Measurements from ENCODE around the gene PCGF1. TPM values are rescaled to one million over a fixed set of nuclear protein-coding genes. Genes with fewer than 3 reads are reported as not detected.
A peak's percentile ranks its signal among the peaks of the same experiment; 100 is the strongest.

Gene PCGF1
- total RNA-seq, 4 donors from 2014 or later = 4.4 to 16.2 (median 14.7) TPM

DNA sequence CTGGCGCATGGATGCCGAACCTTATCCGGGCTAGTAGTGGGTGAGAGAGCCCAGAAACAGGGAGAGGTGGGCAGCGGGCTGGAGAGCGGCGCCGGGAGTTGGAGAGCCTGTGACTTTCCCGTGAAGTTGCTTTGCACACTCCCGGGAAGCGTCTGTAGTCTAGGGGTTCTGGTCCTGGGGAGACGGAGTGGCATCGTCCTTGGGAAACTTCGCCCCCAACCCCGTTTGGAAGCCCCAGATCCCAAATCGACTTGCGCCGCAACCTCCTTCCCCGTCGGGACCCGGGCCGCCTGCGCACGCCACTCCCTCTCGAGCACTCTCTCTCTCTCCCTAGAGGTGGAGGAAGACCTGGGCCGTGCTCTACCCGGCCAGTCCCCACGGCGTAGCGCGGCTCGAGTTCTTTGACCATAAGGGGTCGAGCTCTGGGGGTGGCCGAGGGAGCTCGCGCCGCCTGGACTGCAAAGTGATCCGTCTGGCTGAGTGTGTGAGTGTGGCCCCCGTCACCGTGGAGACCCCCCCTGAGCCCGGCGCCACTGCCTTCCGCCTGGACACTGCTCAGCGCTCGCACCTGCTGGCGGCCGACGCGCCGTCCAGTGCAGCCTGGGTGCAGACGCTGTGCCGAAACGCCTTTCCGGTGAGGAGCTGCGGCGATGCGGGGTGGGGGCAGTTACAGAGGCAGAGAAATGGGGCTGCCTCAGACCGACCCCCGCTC is 47.5 kb upstream of the PCGF1 start:
- TF ChIP-seq, protein P1, sequence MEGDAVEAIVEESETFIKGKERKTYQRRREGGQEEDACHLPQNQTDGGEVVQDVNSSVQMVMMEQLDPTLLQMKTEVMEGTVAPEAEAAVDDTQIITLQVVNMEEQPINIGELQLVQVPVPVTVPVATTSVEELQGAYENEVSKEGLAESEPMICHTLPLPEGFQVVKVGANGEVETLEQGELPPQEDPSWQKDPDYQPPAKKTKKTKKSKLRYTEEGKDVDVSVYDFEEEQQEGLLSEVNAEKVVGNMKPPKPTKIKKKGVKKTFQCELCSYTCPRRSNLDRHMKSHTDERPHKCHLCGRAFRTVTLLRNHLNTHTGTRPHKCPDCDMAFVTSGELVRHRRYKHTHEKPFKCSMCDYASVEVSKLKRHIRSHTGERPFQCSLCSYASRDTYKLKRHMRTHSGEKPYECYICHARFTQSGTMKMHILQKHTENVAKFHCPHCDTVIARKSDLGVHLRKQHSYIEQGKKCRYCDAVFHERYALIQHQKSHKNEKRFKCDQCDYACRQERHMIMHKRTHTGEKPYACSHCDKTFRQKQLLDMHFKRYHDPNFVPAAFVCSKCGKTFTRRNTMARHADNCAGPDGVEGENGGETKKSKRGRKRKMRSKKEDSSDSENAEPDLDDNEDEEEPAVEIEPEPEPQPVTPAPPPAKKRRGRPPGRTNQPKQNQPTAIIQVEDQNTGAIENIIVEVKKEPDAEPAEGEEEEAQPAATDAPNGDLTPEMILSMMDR (IDR thresholded peaks at IDR 0.05) = no peak
- no peak for TF ChIP-seq POLR2A (IDR thresholded peaks at IDR 0.05)
- 0% methylated on average over 1 to 5 of the region's 58 CpGs for WGBS, 2 donors
- Histone ChIP-seq H3K9me3 (no peaks in the 10 kb centered on the region), H3K36me3 (peaks cover 0 to 8% (median 0%) of the 10 kb centered on the region in 3 donors), H3K4me1 (peaks cover 8 to 35% (median 10%) of the 10 kb centered on the region in 3 donors), H3K27me3 (peaks cover 0 to 38% (median 0%) of the 10 kb centered on the region in 4 donors), H3K4me3 (peak overlapping the region; percentile 45 to 70 (median 65)), H3K27ac (peak overlapping the region; percentile 73 to 89 (median 82))
- intact Hi-C loops (cut with DNase I) = no loop called here
- DNase-seq = no peak

GRCh38 chr2:74553892-74554819 is 46.7 kb upstream of the PCGF1 start, which contains the start of the genes DOK1 and LOXL3:
Gene DOK1, plus strand, starts transcription at chr2:74554720. Its CDS starts 35 bp downstream, at chr2:74554755.
Gene LOXL3, minus strand, starts transcription at chr2:74553942. Its CDS starts 1,308 bp downstream, at chr2:74552634.
- 0 to 5% methylated on average over 4 to 8 of the region's 73 CpGs for whole genome bisulfite sequencing, 2 donors
- peaks cover 14 to 44% (median 17%) of the 10 kb centered on the region in 3 donors for H3K4me1 ChIP-seq
- H3K36me3 ChIP-seq = peaks cover 0 to 8% (median 0%) of the 10 kb centered on the region in 3 donors
- TF ChIP-seq, protein P1 (IDR thresholded peaks at IDR 0.05) = no peak
- peak in 1 of 4 donors; percentile 47 for TF ChIP-seq POLR2A (IDR thresholded peaks at IDR 0.05)
- H3K27me3 ChIP-seq = peaks cover 0 to 43% (median 0%) of the 10 kb centered on the region in 4 donors
- no peaks in the 10 kb centered on the region for H3K9me3 ChIP-seq
- peak within 1 kb of the TSS; percentile 73 to 89 (median 82) for H3K27ac ChIP-seq
- H3K4me3 ChIP-seq = peak within 1 kb of the TSS; percentile 45 to 70 (median 65)
- intact Hi-C loops (cut with DNase I) = no loop called here
- DNase-seq = peak; percentile 22

DNA sequence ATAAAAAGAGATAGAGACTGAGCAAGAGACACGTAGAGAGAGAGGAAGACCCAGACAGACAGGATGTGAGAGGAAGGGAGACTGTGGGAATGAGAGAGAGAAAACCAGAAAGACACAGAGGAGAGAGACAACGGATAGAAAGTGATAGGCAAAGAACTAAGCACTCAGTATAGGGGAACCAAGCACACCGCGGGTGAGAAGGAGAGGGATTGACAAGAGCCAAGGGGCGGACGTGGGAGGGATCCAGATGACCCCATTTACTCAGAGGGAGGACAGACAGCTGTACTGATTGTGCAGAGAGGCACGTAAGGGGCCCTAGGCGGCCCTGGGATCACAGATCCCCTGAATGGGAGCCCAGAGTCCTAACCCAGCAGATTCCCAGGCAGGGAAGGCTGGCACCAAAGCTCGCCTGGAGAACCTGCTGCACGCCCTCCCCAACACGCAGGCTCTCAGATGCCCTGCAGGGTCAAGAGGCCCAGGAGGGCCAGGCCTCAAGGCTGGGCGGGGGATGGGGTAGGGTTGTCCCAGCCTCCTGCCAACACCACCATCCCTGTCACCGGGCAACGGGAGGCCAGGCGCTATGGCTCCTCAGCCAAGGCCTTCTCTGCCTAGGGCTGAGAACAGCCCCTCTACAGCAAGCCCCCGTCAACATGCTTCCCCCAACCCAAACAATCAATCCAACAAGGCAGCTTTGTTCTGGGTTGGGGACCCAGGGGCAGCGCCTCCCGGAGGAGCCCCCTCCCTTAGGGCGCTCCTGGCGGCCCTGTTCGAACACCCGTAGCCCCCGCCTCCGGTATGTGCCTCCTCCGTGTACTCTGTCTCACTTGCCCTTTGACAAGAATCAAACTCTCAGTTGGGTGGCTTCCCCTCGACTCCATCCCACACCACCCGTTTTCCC is 45.7 kb upstream of the PCGF1 start:
- Histone ChIP-seq H3K4me1 (peaks cover 14 to 54% (median 26%) of the 10 kb centered on the region in 3 donors), H3K27me3 (peaks cover 0 to 53% (median 0%) of the 10 kb centered on the region in 4 donors), H3K9me3 (no peaks in the 10 kb centered on the region), H3K27ac (peak overlapping the region; percentile 73 to 89 (median 82)), H3K36me3 (peaks cover 0 to 8% (median 0%) of the 10 kb centered on the region in 3 donors), H3K4me3 (peak overlapping the region; percentile 45 to 70 (median 65))
- WGBS, 2 donors = 60 to 67% methylated on average over 16 to 19 of the region's 27 CpGs
- intact Hi-C loops (cut with DNase I) = no loop called here
- TF ChIP-seq, protein P1 (IDR thresholded peaks at IDR 0.05) = no peak
- TF ChIP-seq POLR2A (IDR thresholded peaks at IDR 0.05) = no peak
- DNase-seq = no peak

- no peak overlapping the region for H3K27ac ChIP-seq
- WGBS, 2 donors = 74 to 88% methylated on average over 8 to 14 of the region's 21 CpGs
- peaks cover 0 to 57% (median 0%) of the 10 kb centered on the region in 4 donors for H3K27me3 ChIP-seq
- H3K36me3 ChIP-seq = peaks cover 0 to 8% (median 0%) of the 10 kb centered on the region in 3 donors
- H3K9me3 ChIP-seq = no peaks in the 10 kb centered on the region
- peaks cover 14 to 55% (median 26%) of the 10 kb centered on the region in 3 donors for H3K4me1 ChIP-seq
- intact Hi-C loops (cut with DNase I) = no loop called here
- TF ChIP-seq POLR2A (IDR thresholded peaks at IDR 0.05) = no peak
- TF ChIP-seq, protein P1 (IDR thresholded peaks at IDR 0.05) = no peak
- DNase-seq = no peak
- no peak overlapping the region for H3K4me3 ChIP-seq
Measured at GRCh38 chr2:74551942-74552913, 44.7 kb upstream of the PCGF1 start.

Data from esophagus squamous epithelium (tissue), 5 donors.